Panc1 (cell line): Measurements from ENCODE around the gene LRRC26. TPM values are rescaled to one million over a fixed set of nuclear protein-coding genes. Genes with fewer than 3 reads are reported as not detected.

Experiments
- ATAC-seq: fragments of 200-7000 bp; cut with Tn5 transposase; 2 replicates; pipeline ENCODE4 v1.9.1; 2020; ENCODE audit warnings: mild to moderate bottlenecking, moderate library complexity
- BruUV-seq: library from RNA; stranded (reverse); fragments of 400-500 nt; replicated peaks from 2 replicates; lab custom pipeline; 2021; lab: Mats Ljungman, UMichigan
- CTCF ChIA-PET: fragments of 300-600 bp; sonication (Branson Sonifier 250); formaldehyde crosslinking; loops from one replicate; lab custom pipeline; 2022; ENCODE audit warnings: antibody characterized with exemption; lab: Charles Lee
- POLR2A ChIA-PET: fragments of 300-600 bp; sonication (Branson Sonifier 250); formaldehyde crosslinking; loops from one replicate; lab custom pipeline; 2022; ENCODE audit warnings: antibody characterized with exemption; lab: Charles Lee
- DNase-seq: peaks from one replicate; pipeline ENCODE4 v3.0.0-alpha.2; 2010; ENCODE audit warnings: low read depth, low spot score
- H3K27ac ChIP-seq: 2 replicates; pipeline ENCODE4 v1.5.1; 2011; ENCODE audit warnings: mild to moderate bottlenecking, low read length, inconsistent platforms
- H3K27me3 ChIP-seq: fragments of 200-500 bp; sonication (Bioruptor generic); 2 replicates; pipeline ENCODE4 v1.6.0; 2014; ENCODE audit warnings: low read length, inconsistent platforms; ENCODE audit not compliant: control insufficient read depth, insufficient read depth
- H3K36me3 ChIP-seq: fragments of 200-500 bp; sonication (Bioruptor generic); 2 replicates; pipeline ENCODE4 v1.5.1; 2014; ENCODE audit warnings: inconsistent platforms, mild to moderate bottlenecking, low read length, moderate library complexity; ENCODE audit not compliant: control insufficient read depth, insufficient read depth
- H3K4me1 ChIP-seq: 2 replicates; pipeline ENCODE4 v1.5.1; 2011; ENCODE audit warnings: inconsistent platforms, mild to moderate bottlenecking, low read length, moderate library complexity; ENCODE audit not compliant: control insufficient read depth, insufficient read depth
- H3K4me3 ChIP-seq, 2 experiments: 2 replicates each; pipeline ENCODE4 v1.5.1; 2011 to 2012; ENCODE audit warnings: low read depth in 2 of 2, low read length in 2 of 2, mild to moderate bottlenecking in 2 of 2, inconsistent platforms in 1 of 2, moderate library complexity in 1 of 2
- H3K9me3 ChIP-seq: fragments of 200-500 bp; sonication (Bioruptor generic); 2 replicates; pipeline ENCODE4 v1.5.1; 2014; ENCODE audit warnings: low read depth, mild to moderate bottlenecking, inconsistent platforms, low read length, moderate library complexity; ENCODE audit not compliant: control insufficient read depth, insufficient read depth
- POLR2AphosphoS5 ChIP-seq: IDR thresholded peaks from 2 replicates; pipeline ENCODE4 v1.6.1; 2012; ENCODE audit warnings: mild to moderate bottlenecking, low read depth, low read length, moderate library complexity
- SIN3A ChIP-seq: IDR thresholded peaks from 2 replicates; pipeline ENCODE4 v1.6.1; 2012; ENCODE audit warnings: low read depth, mild to moderate bottlenecking, low read length, moderate library complexity, borderline replicate concordance; ENCODE audit not compliant: insufficient read depth
- TCF7L2 ChIP-seq: IDR thresholded peaks from 2 replicates; pipeline ENCODE4 v1.6.1; 2011; ENCODE audit warnings: mild to moderate bottlenecking, low read depth, low read length, inconsistent platforms
- in situ Hi-C: cut with HindIII; loops from 2 replicates; pipeline ENCODE4 v1.10.0; 2016; ENCODE audit warnings: low sequenced_read_pairs, low pct_unique_long_range_greater_than_20kb
- intact Hi-C: fragments of 100-400 bp; cut with micrococcal nuclease; formaldehyde crosslinking; loops from one replicate; pipeline ENCODE4 v1.10.0; 2022; ENCODE audit not compliant: unreplicated experiment
- total RNA-seq: library from RNA; stranded (reverse); gene quantifications from one replicate; pipeline ENCODE4 v1.2.1, GENCODE V29; 2021; ENCODE audit not compliant: unreplicated experiment
- TF ChIP-seq, protein P1 (sequence below), 2 experiments: IDR thresholded peaks; 2 replicates each; pipeline ENCODE4 v1.6.1; 2011 to 2012; ENCODE audit warnings: low read depth in 2 of 2, control low read depth in 1 of 2, low read length in 1 of 2, mild to moderate bottlenecking in 1 of 2, moderate library complexity in 1 of 2; ENCODE audit not compliant: insufficient read depth in 1 of 2
- TF ChIP-seq, protein P2 (sequence below): fragments of 450-650 bp; IDR thresholded peaks from 2 replicates; pipeline ENCODE4 v1.5.1; 2017; ENCODE audit warnings: mild to moderate bottlenecking

The LRRC26 gene
- total RNA-seq, 1 experiment from 2014 or later: 0.69 TPM

DNA sequence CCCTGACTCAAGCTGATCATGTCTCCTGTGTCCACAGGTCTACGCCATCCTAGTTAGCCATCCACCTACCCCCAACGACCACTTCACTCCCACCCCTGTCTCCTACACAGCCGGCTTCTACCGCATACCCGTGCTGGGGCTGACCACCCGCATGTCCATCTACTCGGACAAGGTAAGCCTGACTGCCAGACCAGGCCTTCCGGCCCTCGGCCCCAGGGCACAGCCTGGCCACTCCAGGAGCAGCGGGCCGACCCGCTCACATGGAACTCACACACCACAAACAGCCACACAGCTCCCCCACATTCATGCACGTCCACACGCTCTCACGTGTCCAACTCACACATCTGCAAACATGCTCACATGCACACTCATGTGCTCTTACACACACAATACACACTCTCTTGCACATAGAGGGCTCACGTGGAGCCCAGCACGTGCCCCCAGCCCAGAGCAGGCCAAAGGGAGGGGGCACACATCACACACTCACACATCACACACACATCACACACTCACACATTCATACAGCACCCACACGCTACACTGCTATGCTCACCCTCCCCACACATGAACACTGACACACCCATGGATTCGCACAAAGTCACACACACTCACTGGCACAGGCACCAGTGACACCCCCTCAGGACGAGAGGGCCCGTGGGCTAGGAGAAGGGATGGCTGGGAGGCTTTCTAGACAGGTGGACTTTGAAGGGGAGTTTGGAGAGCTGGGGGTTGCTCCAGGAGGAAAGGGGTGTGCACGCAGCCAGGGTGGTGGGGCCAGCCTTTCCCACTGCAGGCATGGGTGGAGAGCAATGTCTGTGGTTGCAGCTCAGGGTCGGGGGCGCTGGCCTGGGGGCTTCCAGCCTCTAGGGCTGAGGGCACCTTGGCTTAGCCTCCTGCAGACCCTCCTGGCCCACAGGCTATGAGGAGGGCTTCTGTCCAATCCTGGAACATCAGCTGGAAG is 27.6 kb downstream of the LRRC26 start:
- intact Hi-C loops (no loop called here), in situ Hi-C loops (no loop called here)
- ATAC-seq (no peak), DNase-seq (no peak)
- no peaks in the 10 kb centered on the region for H3K36me3 ChIP-seq
- no TSS peak for BruUV-seq
- no peaks in the 10 kb centered on the region for H3K27me3 ChIP-seq
- no peaks in the 10 kb centered on the region for H3K9me3 ChIP-seq
- no peaks in the 10 kb centered on the region for H3K4me1 ChIP-seq
- ChIA-PET CTCF (no interaction called here), POLR2A (no interaction called here)
- H3K27ac ChIP-seq: no peak overlapping the region
- no peak overlapping the region for H3K4me3 ChIP-seq
- no peak for TF ChIP-seq TCF7L2
- TF ChIP-seq, protein P1, sequence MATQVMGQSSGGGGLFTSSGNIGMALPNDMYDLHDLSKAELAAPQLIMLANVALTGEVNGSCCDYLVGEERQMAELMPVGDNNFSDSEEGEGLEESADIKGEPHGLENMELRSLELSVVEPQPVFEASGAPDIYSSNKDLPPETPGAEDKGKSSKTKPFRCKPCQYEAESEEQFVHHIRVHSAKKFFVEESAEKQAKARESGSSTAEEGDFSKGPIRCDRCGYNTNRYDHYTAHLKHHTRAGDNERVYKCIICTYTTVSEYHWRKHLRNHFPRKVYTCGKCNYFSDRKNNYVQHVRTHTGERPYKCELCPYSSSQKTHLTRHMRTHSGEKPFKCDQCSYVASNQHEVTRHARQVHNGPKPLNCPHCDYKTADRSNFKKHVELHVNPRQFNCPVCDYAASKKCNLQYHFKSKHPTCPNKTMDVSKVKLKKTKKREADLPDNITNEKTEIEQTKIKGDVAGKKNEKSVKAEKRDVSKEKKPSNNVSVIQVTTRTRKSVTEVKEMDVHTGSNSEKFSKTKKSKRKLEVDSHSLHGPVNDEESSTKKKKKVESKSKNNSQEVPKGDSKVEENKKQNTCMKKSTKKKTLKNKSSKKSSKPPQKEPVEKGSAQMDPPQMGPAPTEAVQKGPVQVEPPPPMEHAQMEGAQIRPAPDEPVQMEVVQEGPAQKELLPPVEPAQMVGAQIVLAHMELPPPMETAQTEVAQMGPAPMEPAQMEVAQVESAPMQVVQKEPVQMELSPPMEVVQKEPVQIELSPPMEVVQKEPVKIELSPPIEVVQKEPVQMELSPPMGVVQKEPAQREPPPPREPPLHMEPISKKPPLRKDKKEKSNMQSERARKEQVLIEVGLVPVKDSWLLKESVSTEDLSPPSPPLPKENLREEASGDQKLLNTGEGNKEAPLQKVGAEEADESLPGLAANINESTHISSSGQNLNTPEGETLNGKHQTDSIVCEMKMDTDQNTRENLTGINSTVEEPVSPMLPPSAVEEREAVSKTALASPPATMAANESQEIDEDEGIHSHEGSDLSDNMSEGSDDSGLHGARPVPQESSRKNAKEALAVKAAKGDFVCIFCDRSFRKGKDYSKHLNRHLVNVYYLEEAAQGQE (IDR thresholded peaks at IDR 0.05; ENCODE audit: insufficient read depth in 1 of 2, low read depth in 2 of 2, low read length in 1 of 2): no peak
- TF ChIP-seq, protein P2, sequence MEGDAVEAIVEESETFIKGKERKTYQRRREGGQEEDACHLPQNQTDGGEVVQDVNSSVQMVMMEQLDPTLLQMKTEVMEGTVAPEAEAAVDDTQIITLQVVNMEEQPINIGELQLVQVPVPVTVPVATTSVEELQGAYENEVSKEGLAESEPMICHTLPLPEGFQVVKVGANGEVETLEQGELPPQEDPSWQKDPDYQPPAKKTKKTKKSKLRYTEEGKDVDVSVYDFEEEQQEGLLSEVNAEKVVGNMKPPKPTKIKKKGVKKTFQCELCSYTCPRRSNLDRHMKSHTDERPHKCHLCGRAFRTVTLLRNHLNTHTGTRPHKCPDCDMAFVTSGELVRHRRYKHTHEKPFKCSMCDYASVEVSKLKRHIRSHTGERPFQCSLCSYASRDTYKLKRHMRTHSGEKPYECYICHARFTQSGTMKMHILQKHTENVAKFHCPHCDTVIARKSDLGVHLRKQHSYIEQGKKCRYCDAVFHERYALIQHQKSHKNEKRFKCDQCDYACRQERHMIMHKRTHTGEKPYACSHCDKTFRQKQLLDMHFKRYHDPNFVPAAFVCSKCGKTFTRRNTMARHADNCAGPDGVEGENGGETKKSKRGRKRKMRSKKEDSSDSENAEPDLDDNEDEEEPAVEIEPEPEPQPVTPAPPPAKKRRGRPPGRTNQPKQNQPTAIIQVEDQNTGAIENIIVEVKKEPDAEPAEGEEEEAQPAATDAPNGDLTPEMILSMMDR: no peak
- no peak for TF ChIP-seq POLR2AphosphoS5
- TF ChIP-seq SIN3A: no peak

DNA sequence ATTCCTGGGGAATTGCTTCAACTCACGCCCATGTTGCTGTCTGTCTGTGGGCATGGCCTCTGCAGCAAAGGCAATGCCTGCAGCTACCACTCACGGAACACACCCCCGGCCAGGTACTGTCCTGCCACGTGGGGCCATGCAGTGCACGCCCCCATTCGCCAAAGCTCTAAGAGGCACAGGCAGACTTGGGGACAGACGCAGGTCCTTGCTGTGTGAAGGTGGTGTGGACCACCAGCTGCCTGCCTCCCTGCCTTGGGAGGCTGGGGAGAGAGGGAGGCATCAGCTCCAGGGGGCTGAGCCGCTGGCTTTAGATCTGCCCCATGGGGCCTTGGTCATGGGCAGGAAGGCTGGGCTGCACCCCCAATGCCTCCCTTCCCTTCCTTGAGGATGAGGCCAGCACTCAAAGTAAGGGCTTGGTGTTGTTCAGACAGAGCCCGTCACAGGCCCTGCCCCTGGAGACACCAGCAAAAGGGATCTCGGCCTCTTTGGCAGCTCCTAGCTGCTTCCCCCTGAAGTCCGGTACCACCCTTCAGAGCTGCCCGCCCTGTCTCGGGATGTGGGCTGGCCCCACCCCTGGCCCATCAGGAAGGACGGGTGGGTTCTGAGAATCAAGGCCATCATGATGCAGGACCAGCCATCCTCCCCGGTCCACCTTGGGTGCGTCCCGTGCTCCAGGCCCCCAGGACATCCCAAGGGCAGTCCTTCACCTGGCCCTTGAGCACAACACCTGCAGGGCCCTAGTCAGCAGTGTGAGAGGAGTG is 28.6 kb downstream of the LRRC26 start:
- ChIA-PET CTCF (interaction anchor here (0.6 kb wide), 1 partner anchor 17 kb away, joined by 4 read pairs; no protein-coding TSS in a partner anchor), POLR2A (no interaction called here)
- Histone ChIP-seq H3K27me3 (no peaks in the 10 kb centered on the region), H3K27ac (no peak overlapping the region), H3K9me3 (no peaks in the 10 kb centered on the region), H3K4me1 (no peaks in the 10 kb centered on the region), H3K36me3 (no peaks in the 10 kb centered on the region), H3K4me3 (no peak overlapping the region)
- no TSS peak for BruUV-seq
- DNase-seq (no peak), ATAC-seq (no peak)
- in situ Hi-C loops (no loop called here), intact Hi-C loops (no loop called here)
- TF ChIP-seq POLR2AphosphoS5 (no peak), SIN3A (no peak), TCF7L2 (no peak)
- TF ChIP-seq, protein P2: no peak
- TF ChIP-seq, protein P1 (IDR thresholded peaks at IDR 0.05; ENCODE audit: insufficient read depth in 1 of 2, low read depth in 2 of 2, low read length in 1 of 2): no peak
